ENCODE measurements around the gene ZNF609. TPM values are rescaled to one million over a fixed set of nuclear protein-coding genes. Genes with fewer than 3 reads are reported as not detected.
A peak's percentile ranks its signal among the peaks of the same experiment; 100 is the strongest.

Gene ZNF609
- total RNA-seq, 1 donor from 2014 or later: 75.3 TPM

DNA sequence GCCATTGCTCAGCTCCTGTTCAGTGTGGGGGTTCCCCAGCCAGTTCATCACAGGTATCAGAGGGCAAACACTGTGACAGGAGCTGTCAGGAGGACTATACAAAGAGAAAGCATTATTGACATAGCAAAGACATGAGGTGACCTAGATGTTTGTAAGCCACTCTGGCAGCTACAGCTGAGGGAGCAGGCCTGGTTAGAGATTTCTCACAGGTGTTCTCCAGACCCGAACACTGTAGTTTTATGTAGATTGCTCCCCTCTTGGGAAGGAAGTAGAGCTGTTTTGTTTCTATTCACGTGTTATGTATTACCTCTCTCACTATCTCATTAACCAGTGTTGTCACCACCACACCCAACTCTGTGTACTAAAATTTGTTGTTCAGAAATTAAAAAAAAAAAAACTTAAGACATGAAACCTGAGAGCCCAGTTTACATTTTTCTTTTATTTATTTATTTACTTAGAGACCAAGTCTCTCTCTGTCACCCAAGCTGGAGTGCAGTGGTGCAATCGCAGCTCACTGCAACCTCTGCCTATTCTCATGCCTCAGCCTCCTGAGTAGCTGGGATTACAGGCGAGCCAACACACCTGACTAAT, 191.3 kb downstream of the ZNF609 start:
- H3K36me3 Mint-ChIP-seq (ENCODE audit: insufficient read depth): peaks cover 1% of the 10 kb centered on the region
- TF ChIP-seq, protein P1, sequence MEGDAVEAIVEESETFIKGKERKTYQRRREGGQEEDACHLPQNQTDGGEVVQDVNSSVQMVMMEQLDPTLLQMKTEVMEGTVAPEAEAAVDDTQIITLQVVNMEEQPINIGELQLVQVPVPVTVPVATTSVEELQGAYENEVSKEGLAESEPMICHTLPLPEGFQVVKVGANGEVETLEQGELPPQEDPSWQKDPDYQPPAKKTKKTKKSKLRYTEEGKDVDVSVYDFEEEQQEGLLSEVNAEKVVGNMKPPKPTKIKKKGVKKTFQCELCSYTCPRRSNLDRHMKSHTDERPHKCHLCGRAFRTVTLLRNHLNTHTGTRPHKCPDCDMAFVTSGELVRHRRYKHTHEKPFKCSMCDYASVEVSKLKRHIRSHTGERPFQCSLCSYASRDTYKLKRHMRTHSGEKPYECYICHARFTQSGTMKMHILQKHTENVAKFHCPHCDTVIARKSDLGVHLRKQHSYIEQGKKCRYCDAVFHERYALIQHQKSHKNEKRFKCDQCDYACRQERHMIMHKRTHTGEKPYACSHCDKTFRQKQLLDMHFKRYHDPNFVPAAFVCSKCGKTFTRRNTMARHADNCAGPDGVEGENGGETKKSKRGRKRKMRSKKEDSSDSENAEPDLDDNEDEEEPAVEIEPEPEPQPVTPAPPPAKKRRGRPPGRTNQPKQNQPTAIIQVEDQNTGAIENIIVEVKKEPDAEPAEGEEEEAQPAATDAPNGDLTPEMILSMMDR (IDR thresholded peaks at IDR 0.05; ENCODE audit: unreplicated experiment): no peak
- peak overlapping the region; percentile 84 for H3K27ac Mint-ChIP-seq
- no peak for DNase-seq (ENCODE audit: low spot score, unreplicated experiment)
- no peaks in the 10 kb centered on the region for H3K27me3 Mint-ChIP-seq
- H3K4me1 Mint-ChIP-seq (ENCODE audit: low read depth): peaks cover 46% of the 10 kb centered on the region
- H3K4me3 Mint-ChIP-seq (ENCODE audit: low read depth): peak overlapping the region; percentile 9
- no peaks in the 10 kb centered on the region for H3K9me3 Mint-ChIP-seq (ENCODE audit: low read depth)

DNA sequence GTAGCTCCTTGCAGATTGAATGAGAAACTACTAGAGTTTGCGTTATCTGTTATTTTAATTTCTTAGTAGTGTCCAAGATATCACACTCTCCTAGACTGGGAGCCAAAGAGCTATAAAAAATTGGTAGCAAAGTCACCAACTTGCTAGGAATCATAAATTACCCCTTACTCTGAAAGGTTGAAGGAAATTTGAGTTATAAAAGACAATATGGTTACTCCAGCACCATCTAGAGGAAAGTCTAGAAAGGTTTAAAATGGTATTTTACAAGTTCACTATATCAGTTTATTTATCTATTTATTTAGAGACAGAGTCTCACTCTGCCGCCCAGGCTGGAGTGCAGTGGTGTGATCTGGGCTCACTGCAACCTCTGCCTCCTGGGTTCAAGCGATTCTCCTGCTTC, 193.4 kb downstream of the ZNF609 start:
- TF ChIP-seq, protein P1 (IDR thresholded peaks at IDR 0.05; ENCODE audit: unreplicated experiment): peak; percentile 39

DNA sequence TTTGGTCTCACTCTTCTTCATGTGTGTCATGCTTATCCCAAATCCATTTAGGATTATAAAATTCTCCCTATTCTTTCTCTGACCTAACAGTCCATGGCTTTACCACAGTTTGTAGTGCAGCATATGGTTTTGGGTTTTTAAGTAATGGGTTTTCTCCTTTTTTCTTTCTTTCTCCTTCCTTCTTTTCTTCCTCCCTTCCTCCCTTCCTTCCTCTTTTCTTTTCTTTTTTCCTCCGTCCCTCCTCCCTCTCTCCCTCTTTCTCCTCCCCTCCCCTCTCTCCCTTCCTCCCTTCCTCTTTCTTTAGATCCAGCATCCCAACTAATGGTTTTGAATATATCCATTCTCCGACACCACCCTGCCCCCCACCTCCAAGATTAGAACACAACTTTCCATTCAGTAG, 196.1 kb downstream of the ZNF609 start:
- Mint-ChIP-seq H3K27me3 (no peaks in the 10 kb centered on the region), H3K9me3 (ENCODE audit: low read depth) (no peaks in the 10 kb centered on the region), H3K4me1 (ENCODE audit: low read depth) (peaks cover 29% of the 10 kb centered on the region), H3K4me3 (ENCODE audit: low read depth) (no peak overlapping the region), H3K27ac (peak overlapping the region; percentile 77), H3K36me3 (ENCODE audit: insufficient read depth) (peaks cover 10% of the 10 kb centered on the region)
- DNase-seq (ENCODE audit: low spot score, unreplicated experiment): no peak
- TF ChIP-seq, protein P1 (IDR thresholded peaks at IDR 0.05; ENCODE audit: unreplicated experiment): no peak

More for the DNA sequence above, 193.4 kb downstream of the ZNF609 start:
- H3K27me3 Mint-ChIP-seq: no peaks in the 10 kb centered on the region
- no peak for DNase-seq (ENCODE audit: low spot score, unreplicated experiment)
- no peak overlapping the region for H3K4me3 Mint-ChIP-seq (ENCODE audit: low read depth)
- H3K4me1 Mint-ChIP-seq (ENCODE audit: low read depth): peaks cover 35% of the 10 kb centered on the region
- peaks cover 6% of the 10 kb centered on the region for H3K36me3 Mint-ChIP-seq (ENCODE audit: insufficient read depth)
- no peaks in the 10 kb centered on the region for H3K9me3 Mint-ChIP-seq (ENCODE audit: low read depth)
- H3K27ac Mint-ChIP-seq: peak overlapping the region; percentile 73

DNA sequence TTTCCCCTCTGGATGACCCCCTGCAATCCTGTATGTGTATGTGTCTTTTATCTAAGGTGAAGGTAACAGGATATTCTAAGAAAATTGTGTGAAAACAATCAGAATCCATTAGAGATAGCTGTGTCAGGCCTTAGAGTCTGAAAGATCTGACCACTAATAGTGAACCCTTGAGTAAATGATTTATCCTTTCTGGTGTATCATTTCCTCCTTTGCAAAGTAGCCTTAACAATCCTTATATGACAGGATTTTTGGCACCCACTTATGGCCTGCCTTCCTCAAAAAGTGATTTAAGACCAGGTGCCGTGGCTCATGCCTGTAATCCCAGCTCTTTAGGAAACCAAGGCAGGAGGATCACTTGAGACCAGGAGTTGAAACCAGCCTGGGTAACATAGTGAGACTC, 204.8 kb downstream of the ZNF609 start:
- TF ChIP-seq, protein P1 (IDR thresholded peaks at IDR 0.05; ENCODE audit: unreplicated experiment): no peak
- H3K4me3 Mint-ChIP-seq (ENCODE audit: low read depth): no peak overlapping the region
- H3K9me3 Mint-ChIP-seq (ENCODE audit: low read depth): no peaks in the 10 kb centered on the region
- peaks cover 4% of the 10 kb centered on the region for H3K36me3 Mint-ChIP-seq (ENCODE audit: insufficient read depth)
- no peak for DNase-seq (ENCODE audit: low spot score, unreplicated experiment)
- no peaks in the 10 kb centered on the region for H3K4me1 Mint-ChIP-seq (ENCODE audit: low read depth)
- no peak overlapping the region for H3K27ac Mint-ChIP-seq
- H3K27me3 Mint-ChIP-seq: no peaks in the 10 kb centered on the region

DNA sequence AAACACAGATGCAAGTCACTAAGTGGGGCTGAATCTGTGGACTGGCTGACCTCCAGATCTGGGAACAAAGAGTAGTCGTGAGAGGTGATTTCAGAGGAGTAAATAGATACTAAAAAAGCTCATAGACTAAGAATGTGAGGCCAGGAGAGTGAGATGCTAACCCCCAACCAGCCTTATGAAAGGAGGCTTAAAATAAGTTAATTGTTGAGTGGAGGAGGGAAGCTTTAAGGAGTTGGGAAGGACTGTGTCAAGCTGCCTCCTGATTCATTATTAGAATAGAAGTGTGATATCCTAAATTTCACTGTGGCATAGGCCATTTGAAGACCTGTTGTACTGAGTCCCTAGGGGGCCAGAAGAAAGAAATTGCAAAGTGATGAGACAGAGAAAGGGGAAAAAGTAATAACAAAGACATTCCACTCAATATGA, 207.4 kb downstream of the ZNF609 start:
- DNase-seq (ENCODE audit: low spot score, unreplicated experiment): no peak
- H3K4me3 Mint-ChIP-seq (ENCODE audit: low read depth): no peak overlapping the region
- no peaks in the 10 kb centered on the region for H3K27me3 Mint-ChIP-seq
- H3K4me1 Mint-ChIP-seq (ENCODE audit: low read depth): no peaks in the 10 kb centered on the region
- H3K27ac Mint-ChIP-seq: no peak overlapping the region
- H3K9me3 Mint-ChIP-seq (ENCODE audit: low read depth): no peaks in the 10 kb centered on the region
- TF ChIP-seq, protein P1 (IDR thresholded peaks at IDR 0.05; ENCODE audit: unreplicated experiment): no peak
- H3K36me3 Mint-ChIP-seq (ENCODE audit: insufficient read depth): peaks cover 4% of the 10 kb centered on the region

All from progenitor cell of endocrine pancreas (in vitro differentiated cells).